IMR-90 (cell line): ENCODE data around the gene OR1F1. TPM values are rescaled to one million over a fixed set of nuclear protein-coding genes. Genes with fewer than 3 reads are reported as not detected.

Source experiments
- ATAC-seq: fragments of 200-7000 bp; cut with Tn5 transposase; 2 replicates; pipeline ENCODE4 v1.9.1; 2020; ENCODE audit warnings: low read depth, mild to moderate bottlenecking, moderate library complexity
- BruUV-seq: library from RNA; stranded (reverse); fragments of 400-500 nt; replicated peaks from 2 replicates; lab custom pipeline; 2021; lab: Mats Ljungman, UMichigan
- CTCF ChIA-PET: fragments of 300-600 bp; formaldehyde crosslinking; extraction: SDS; loops from one replicate; lab custom pipeline; 2021; ENCODE audit warnings: antibody characterized with exemption; lab: Yijun Ruan, JAX
- POLR2A ChIA-PET: fragments of 300-600 bp; sonication (Branson Sonifier 250); formaldehyde crosslinking; loops from one replicate; lab custom pipeline; 2022; ENCODE audit warnings: antibody characterized with exemption; ENCODE audit not compliant: unreplicated experiment; lab: Charles Lee
- DNase-seq: peaks from one replicate; pipeline ENCODE4 v3.0.0; 2013
- H2AFZ ChIP-seq: replicated peaks from 2 replicates; pipeline ENCODE3; 2013; ENCODE audit warnings: low read length, mild to moderate bottlenecking; ENCODE audit not compliant: poor library complexity
- H2AK5ac ChIP-seq: 2 replicates; pipeline ENCODE4 v1.6.1; 2013; ENCODE audit warnings: low read depth, low read length, inconsistent platforms
- H2AK9ac ChIP-seq: replicated peaks from 2 replicates; pipeline ENCODE3; 2013; ENCODE audit warnings: mild to moderate bottlenecking, low read depth, low read length, moderate library complexity; ENCODE audit not compliant: poor library complexity
- H2BK120ac ChIP-seq: 2 replicates; pipeline ENCODE4 v1.6.1; 2013; ENCODE audit warnings: low read depth, low read length, inconsistent platforms
- H2BK15ac ChIP-seq: 3 replicates; pipeline ENCODE4 v1.6.1; 2013; ENCODE audit warnings: low read depth, low read length, inconsistent platforms
- H2BK20ac ChIP-seq: 2 replicates; pipeline ENCODE4 v1.6.1; 2013; ENCODE audit warnings: low read depth, mild to moderate bottlenecking, inconsistent platforms, low read length, moderate library complexity
- H2BK5ac ChIP-seq: 2 replicates; pipeline ENCODE4 v1.6.1; 2013; ENCODE audit warnings: mild to moderate bottlenecking, low read depth, low read length, inconsistent platforms; ENCODE audit not compliant: poor library complexity, severe bottlenecking
- H3K14ac ChIP-seq: replicated peaks from 2 replicates; pipeline ENCODE4 v1.6.1; 2013; ENCODE audit warnings: low read depth, low read length, inconsistent platforms
- H3K18ac ChIP-seq: 2 replicates; pipeline ENCODE4 v1.6.1; 2013; ENCODE audit warnings: low read depth, low read length, control low read depth
- H3K23ac ChIP-seq: 2 replicates; pipeline ENCODE4 v1.6.1; 2013; ENCODE audit warnings: low read depth, low read length, inconsistent platforms
- H3K27ac ChIP-seq: 2 replicates; pipeline ENCODE4 v1.5.1; 2013; ENCODE audit warnings: mild to moderate bottlenecking, control low read depth, low read length; ENCODE audit not compliant: insufficient read depth
- H3K27me3 ChIP-seq: 2 replicates; pipeline ENCODE4 v1.6.1; 2013; ENCODE audit warnings: low read length; ENCODE audit not compliant: control insufficient read depth, insufficient read depth
- H3K36me3 ChIP-seq: 2 replicates; pipeline ENCODE4 v1.6.1; 2013; ENCODE audit warnings: low read length, mixed read lengths; ENCODE audit not compliant: control insufficient read depth, insufficient read depth
- H3K4ac ChIP-seq: 2 replicates; pipeline ENCODE4 v1.6.1; 2013; ENCODE audit warnings: low read depth, low read length, inconsistent platforms
- H3K4me1 ChIP-seq: 2 replicates; pipeline ENCODE4 v1.6.1; 2013; ENCODE audit warnings: low read length, mixed read lengths; ENCODE audit not compliant: control insufficient read depth, insufficient read depth
- H3K4me2 ChIP-seq: 2 replicates; pipeline ENCODE4 v1.6.1; 2013; ENCODE audit warnings: low read depth, mild to moderate bottlenecking, control low read depth, low read length, moderate library complexity
- H3K4me3 ChIP-seq: 2 replicates; pipeline ENCODE4 v1.5.1; 2013; ENCODE audit warnings: low read depth, mild to moderate bottlenecking, control low read depth, low read length, moderate library complexity; ENCODE audit not compliant: insufficient read depth
- H3K56ac ChIP-seq: 2 replicates; pipeline ENCODE4 v1.6.1; 2013; ENCODE audit warnings: low read length, inconsistent platforms; ENCODE audit not compliant: insufficient read depth; ENCODE audit errors: extremely low read depth
- H3K79me1 ChIP-seq, 2 experiments: 2 replicates each; pipeline ENCODE4 v1.6.1; 2013; ENCODE audit warnings: low read length in 2 of 2, inconsistent platforms in 1 of 2, low read depth in 1 of 2
- H3K9ac ChIP-seq: 2 replicates; pipeline ENCODE4 v1.6.1; 2013; ENCODE audit warnings: low read depth, low read length, control low read depth
- H3K9me1 ChIP-seq: 2 replicates; pipeline ENCODE4 v1.6.1; 2013; ENCODE audit warnings: low read length, inconsistent platforms; ENCODE audit not compliant: insufficient read depth
- H3K9me3 ChIP-seq: 2 replicates; pipeline ENCODE4 v1.6.1; 2013; ENCODE audit warnings: low read length; ENCODE audit not compliant: control insufficient read depth, insufficient read depth
- H4K20me1 ChIP-seq: 2 replicates; pipeline ENCODE4 v1.6.1; 2013; ENCODE audit warnings: low read length, inconsistent platforms; ENCODE audit not compliant: insufficient read depth
- H4K5ac ChIP-seq: 2 replicates; pipeline ENCODE4 v1.6.1; 2013; ENCODE audit warnings: mild to moderate bottlenecking, low read depth, low read length, control low read depth
- H4K8ac ChIP-seq, 2 experiments: 2 replicates each; pipeline ENCODE4 v1.6.1; 2013; ENCODE audit warnings: low read depth in 2 of 2, low read length in 2 of 2, control low read depth in 1 of 2, inconsistent platforms in 1 of 2
- H4K91ac ChIP-seq: 2 replicates; pipeline ENCODE4 v1.6.1; 2013; ENCODE audit warnings: low read depth, low read length, inconsistent platforms; ENCODE audit not compliant: insufficient read depth
- BHLHE40 ChIP-seq: fragments of 150-350 bp; IDR thresholded peaks from 2 replicates; pipeline ENCODE4 v1.6.1; 2016; ENCODE audit warnings: mild to moderate bottlenecking, low read depth, low read length
- CEBPB ChIP-seq: IDR thresholded peaks from 2 replicates; pipeline ENCODE4 v1.6.1; 2012; ENCODE audit warnings: low read depth, low read length, improper control_type of control experiment
- FOS ChIP-seq: fragments of 150-350 bp; IDR thresholded peaks from 2 replicates; pipeline ENCODE4 v1.6.1; 2016; ENCODE audit warnings: low read depth, low read length
- NFE2L2 ChIP-seq: fragments of 150-350 bp; IDR thresholded peaks from 2 replicates; pipeline ENCODE4 v1.6.1; 2016; ENCODE audit warnings: low read depth, mild to moderate bottlenecking, low read length
- WGBS, 2 experiments: methylation state at CpG; one replicate each; pipeline versions ENCODE4 v1.1.5 to v1.1.7; 2013; ENCODE audit warnings: missing lambda C conversion rate in 2 of 2; ENCODE audit not compliant: insufficient read length in 1 of 2; ENCODE audit errors: extremely low coverage in 2 of 2; 5-methylcytosine and 5-hydroxymethylcytosine counted together
- dilution Hi-C: fragments of 300-500 bp; cut with HindIII; formaldehyde crosslinking; loops from one replicate; pipeline ENCODE4 v1.14.3; 2018; ENCODE audit warnings: low sequenced_read_pairs; ENCODE audit not compliant: unreplicated experiment
- in situ Hi-C: fragments of 300-500 bp; cut with MboI; formaldehyde crosslinking; loops from 3 replicates; pipeline ENCODE4 v1.14.3; 2019; ENCODE audit warnings: low sequenced_read_pairs, inconsistent platforms, mixed read lengths
- intact Hi-C: fragments of 100-400 bp; cut with micrococcal nuclease; formaldehyde crosslinking; loops from 2 replicates; pipeline ENCODE4 v1.10.0; 2022
- polyA plus RNA-seq, 3 experiments: library from polyadenylated mRNA; depleted of rRNA; stranded (reverse); fragments of >200 nt; gene quantifications; 2 replicates each; pipeline ENCODE4 v1.2.3, GENCODE V29; 2012; ENCODE audit warnings: low replicate concordance in 1 of 3
- total RNA-seq: library from RNA; depleted of rRNA; stranded (reverse); fragments of >200 nt; gene quantifications from 2 replicates; pipeline ENCODE4 v1.2.3, GENCODE V29; 2012
- TF ChIP-seq, protein P1 (sequence below): conservative IDR thresholded peaks from 2 replicates; pipeline ENCODE4 v1.5.1; 2012; ENCODE audit warnings: mild to moderate bottlenecking, low read depth, low read length, improper control_type of control experiment

Gene OR1F1
- total and polyA plus RNA-seq, 2 of the 4 experiments (the other 2 are of a cell fraction) = 0.12 TPM; not detected in 1

DNA sequence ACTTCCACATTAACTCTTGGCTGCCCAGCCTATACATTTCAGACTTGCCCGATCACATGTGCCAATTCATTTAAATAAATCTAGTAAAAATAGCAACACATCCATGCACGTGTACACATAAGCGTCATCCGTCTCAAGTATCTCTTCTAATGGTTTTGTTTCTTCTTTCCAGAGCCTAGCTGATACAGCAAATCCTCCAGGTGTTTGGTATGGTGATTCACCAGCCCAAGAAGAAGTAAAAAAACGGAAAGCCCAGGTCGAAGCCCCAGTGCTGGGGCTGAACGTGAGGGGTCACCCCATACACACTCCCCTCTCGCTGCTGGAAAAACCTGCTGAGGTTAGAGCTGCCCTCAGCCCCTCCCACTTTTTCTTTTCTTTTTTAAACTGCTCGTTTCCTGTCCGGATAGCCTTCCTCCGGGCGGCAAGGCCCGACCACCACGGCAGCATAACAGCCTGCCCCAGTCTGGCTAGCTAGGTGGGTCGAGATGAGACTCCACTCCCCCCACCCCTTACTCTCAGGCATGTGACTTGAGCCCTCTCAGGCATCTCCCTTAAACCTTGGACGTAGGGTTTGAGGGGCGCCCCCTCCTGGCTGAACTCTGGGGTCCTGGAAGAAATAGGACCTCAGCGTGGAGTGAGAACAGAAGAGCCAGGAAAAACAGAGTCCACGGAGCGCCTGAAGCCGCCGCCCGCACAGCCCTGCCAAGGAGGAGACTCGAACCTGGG is 13.9 kb upstream of the OR1F1 start:
- no peak overlapping the region for H2BK20ac ChIP-seq
- H3K9me3 ChIP-seq = no peaks in the 10 kb centered on the region
- H4K20me1 ChIP-seq = peaks cover 9% of the 10 kb centered on the region
- peak overlapping the region; percentile 60 for H3K4me2 ChIP-seq
- no peak overlapping the region for H3K18ac ChIP-seq
- ATAC-seq = no peak
- H3K79me1 ChIP-seq = no peaks in the 10 kb centered on the region
- 0 out of 2 replicates have a peak, but pooled peaks cover 2% of the 10 kb centered on the region for H3K9me1 ChIP-seq
- H4K5ac ChIP-seq = no peak overlapping the region
- peaks cover 2% of the 10 kb centered on the region; the same call in 1 of the 2 replicates for H3K4me1 ChIP-seq
- DNase-seq = no peak
- peaks cover 47% of the 10 kb centered on the region for H3K27me3 ChIP-seq
- ChIA-PET POLR2A (no interaction called here), CTCF (no interaction called here)
- no peak overlapping the region for H4K8ac ChIP-seq
- no peak overlapping the region for H3K27ac ChIP-seq
- in situ Hi-C loops (no loop called here), dilution Hi-C loops (no loop called here), intact Hi-C loops (no loop called here)
- H3K36me3 ChIP-seq = no peaks in the 10 kb centered on the region
- H2AFZ ChIP-seq = peak overlapping the region; percentile 85
- no peak overlapping the region for H2BK15ac ChIP-seq
- no TSS peak for BruUV-seq
- peak overlapping the region; percentile 40 for H2AK9ac ChIP-seq
- H3K4ac ChIP-seq = no peak overlapping the region
- peak overlapping the region; percentile 20; the same call in 1 of the 2 replicates for H3K4me3 ChIP-seq
- H4K91ac ChIP-seq = no peak overlapping the region
- no peak overlapping the region for H3K9ac ChIP-seq
- 3% methylated on average over 7 of the region's 24 CpGs; no CpG with 5 or more reads in 1 of the 2 experiments for WGBS, 2 experiments
- no peak overlapping the region for H3K56ac ChIP-seq
- no peak overlapping the region for H2BK120ac ChIP-seq
- no peak overlapping the region for H3K14ac ChIP-seq
- no peak overlapping the region for H3K23ac ChIP-seq
- TF ChIP-seq, protein P1, sequence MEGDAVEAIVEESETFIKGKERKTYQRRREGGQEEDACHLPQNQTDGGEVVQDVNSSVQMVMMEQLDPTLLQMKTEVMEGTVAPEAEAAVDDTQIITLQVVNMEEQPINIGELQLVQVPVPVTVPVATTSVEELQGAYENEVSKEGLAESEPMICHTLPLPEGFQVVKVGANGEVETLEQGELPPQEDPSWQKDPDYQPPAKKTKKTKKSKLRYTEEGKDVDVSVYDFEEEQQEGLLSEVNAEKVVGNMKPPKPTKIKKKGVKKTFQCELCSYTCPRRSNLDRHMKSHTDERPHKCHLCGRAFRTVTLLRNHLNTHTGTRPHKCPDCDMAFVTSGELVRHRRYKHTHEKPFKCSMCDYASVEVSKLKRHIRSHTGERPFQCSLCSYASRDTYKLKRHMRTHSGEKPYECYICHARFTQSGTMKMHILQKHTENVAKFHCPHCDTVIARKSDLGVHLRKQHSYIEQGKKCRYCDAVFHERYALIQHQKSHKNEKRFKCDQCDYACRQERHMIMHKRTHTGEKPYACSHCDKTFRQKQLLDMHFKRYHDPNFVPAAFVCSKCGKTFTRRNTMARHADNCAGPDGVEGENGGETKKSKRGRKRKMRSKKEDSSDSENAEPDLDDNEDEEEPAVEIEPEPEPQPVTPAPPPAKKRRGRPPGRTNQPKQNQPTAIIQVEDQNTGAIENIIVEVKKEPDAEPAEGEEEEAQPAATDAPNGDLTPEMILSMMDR = peak; percentile 29; the same call in 1 of the 2 replicates
- TF ChIP-seq CEBPB (no peak), BHLHE40 (0 out of 2 replicates have a peak, but pooled peaks have one; percentile 15), FOS (no peak), NFE2L2 (no peak)
- no peak overlapping the region for H2BK5ac ChIP-seq
- no peak overlapping the region for H2AK5ac ChIP-seq
